Prostate gland (tissue), 2 donors: ENCODE measurements around the gene FUOM. TPM values are rescaled to one million over a fixed set of nuclear protein-coding genes. Genes with fewer than 3 reads are reported as not detected.

ENCODE experiments used
- DNase-seq: peaks from one replicate; pipeline ENCODE4 v3.0.0-alpha.2; 2019; ENCODE audit warnings: low spot score
- H3K27ac ChIP-seq, 2 donors: fragments of 200-600 bp; sonication (generic); 2 replicates each; pipeline ENCODE4 v1.5.1; 2017 to 2019
- H3K27me3 ChIP-seq: fragments of 200-600 bp; sonication (generic); replicated peaks from 2 replicates; pipeline ENCODE4 v1.5.1; 2019; ENCODE audit not compliant: insufficient read depth
- H3K36me3 ChIP-seq, 2 donors: fragments of 200-600 bp; sonication (generic); 1 replicate in 1 of 2; 2 replicates in 1 of 2; pipeline versions ENCODE4 v1.5.1 to v1.8.1; 2017 to 2019
- H3K4me1 ChIP-seq: fragments of 200-600 bp; sonication (generic); replicated peaks from 2 replicates; pipeline ENCODE4 v1.5.1; 2019
- H3K4me3 ChIP-seq, 2 donors: fragments of 200-600 bp; sonication (generic); 2 replicates each; pipeline ENCODE4 v1.5.1; 2017 to 2019
- H3K9me3 ChIP-seq: fragments of 200-600 bp; sonication (generic); 2 replicates; pipeline ENCODE4 v1.5.1; 2017
- POLR2A ChIP-seq: fragments of 450-650 bp; IDR thresholded peaks from one replicate; pipeline ENCODE4 v1.6.1; 2016; ENCODE audit warnings: antibody characterized with exemption, mild to moderate bottlenecking
- POLR2AphosphoS5 ChIP-seq: sonication (generic); formaldehyde crosslinking; IDR thresholded peaks from one replicate; pipeline ENCODE4 v1.6.1; 2017; ENCODE audit warnings: antibody characterized with exemption
- WGBS: methylation state at CpG from one replicate; pipeline ENCODE4 v1.1.5; 2018; 5-methylcytosine and 5-hydroxymethylcytosine counted together
- intact Hi-C: fragments of 100-400 bp; cut with DNase I; formaldehyde crosslinking; loops from one replicate; pipeline ENCODE4 v1.14.2; 2022
- total RNA-seq, 2 donors: library from RNA; depleted of rRNA; stranded (reverse); fragments of >200 nt; gene quantifications; one replicate each; pipeline ENCODE4 v1.1.0, GENCODE V29; 2016
- TF ChIP-seq, protein P1 (sequence below), 4 experiments: fragments of 200-600 bp in 2 of 4; fragments of 450-650 bp in 2 of 4; sonication (generic) in 2 of 4; IDR thresholded peaks; 1 replicate in 3 of 4; 2 replicates in 1 of 4; pipeline ENCODE4 v1.5.1; 2016 to 2019; ENCODE audit warnings: antibody characterized with exemption in 4 of 4, mild to moderate bottlenecking in 2 of 4, moderate library complexity in 2 of 4

Gene FUOM
- total RNA-seq, 2 donors from 2014 or later = 8.7 to 11.4 TPM

DNA sequence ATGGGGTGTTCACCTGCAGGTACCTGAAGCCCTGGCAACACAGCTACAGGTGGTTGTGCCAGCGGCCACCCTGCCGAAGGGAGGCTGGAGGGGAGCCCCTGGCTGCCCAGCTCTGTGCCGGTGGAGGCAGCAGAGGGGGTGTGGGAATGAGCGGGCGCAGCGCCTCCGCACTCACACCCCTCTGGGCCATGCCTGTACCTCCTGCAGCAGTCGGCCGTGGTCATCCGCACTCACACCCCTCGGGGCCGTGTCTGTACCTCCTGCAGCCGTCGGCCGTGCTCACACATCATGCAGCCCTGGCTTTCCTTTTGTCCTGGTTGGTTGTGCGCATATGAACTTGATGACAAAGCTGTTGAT is 47.4 kb downstream of the FUOM start:
- Histone ChIP-seq H3K27ac (no peak overlapping the region), H3K4me1 (peaks cover 6% of the 10 kb centered on the region), H3K9me3 (no peaks in the 10 kb centered on the region), H3K27me3 (no peaks in the 10 kb centered on the region), H3K36me3 (no peaks in the 10 kb centered on the region), H3K4me3 (no peak overlapping the region)
- intact Hi-C loops = no loop called here
- DNase-seq = no peak
- WGBS = 94% methylated on average over 16 of the region's 16 CpGs
- TF ChIP-seq POLR2AphosphoS5 = no peak
- TF ChIP-seq, protein P1, sequence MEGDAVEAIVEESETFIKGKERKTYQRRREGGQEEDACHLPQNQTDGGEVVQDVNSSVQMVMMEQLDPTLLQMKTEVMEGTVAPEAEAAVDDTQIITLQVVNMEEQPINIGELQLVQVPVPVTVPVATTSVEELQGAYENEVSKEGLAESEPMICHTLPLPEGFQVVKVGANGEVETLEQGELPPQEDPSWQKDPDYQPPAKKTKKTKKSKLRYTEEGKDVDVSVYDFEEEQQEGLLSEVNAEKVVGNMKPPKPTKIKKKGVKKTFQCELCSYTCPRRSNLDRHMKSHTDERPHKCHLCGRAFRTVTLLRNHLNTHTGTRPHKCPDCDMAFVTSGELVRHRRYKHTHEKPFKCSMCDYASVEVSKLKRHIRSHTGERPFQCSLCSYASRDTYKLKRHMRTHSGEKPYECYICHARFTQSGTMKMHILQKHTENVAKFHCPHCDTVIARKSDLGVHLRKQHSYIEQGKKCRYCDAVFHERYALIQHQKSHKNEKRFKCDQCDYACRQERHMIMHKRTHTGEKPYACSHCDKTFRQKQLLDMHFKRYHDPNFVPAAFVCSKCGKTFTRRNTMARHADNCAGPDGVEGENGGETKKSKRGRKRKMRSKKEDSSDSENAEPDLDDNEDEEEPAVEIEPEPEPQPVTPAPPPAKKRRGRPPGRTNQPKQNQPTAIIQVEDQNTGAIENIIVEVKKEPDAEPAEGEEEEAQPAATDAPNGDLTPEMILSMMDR (IDR thresholded peaks at IDR 0.05) = no peak
- no peak for TF ChIP-seq POLR2A

DNA sequence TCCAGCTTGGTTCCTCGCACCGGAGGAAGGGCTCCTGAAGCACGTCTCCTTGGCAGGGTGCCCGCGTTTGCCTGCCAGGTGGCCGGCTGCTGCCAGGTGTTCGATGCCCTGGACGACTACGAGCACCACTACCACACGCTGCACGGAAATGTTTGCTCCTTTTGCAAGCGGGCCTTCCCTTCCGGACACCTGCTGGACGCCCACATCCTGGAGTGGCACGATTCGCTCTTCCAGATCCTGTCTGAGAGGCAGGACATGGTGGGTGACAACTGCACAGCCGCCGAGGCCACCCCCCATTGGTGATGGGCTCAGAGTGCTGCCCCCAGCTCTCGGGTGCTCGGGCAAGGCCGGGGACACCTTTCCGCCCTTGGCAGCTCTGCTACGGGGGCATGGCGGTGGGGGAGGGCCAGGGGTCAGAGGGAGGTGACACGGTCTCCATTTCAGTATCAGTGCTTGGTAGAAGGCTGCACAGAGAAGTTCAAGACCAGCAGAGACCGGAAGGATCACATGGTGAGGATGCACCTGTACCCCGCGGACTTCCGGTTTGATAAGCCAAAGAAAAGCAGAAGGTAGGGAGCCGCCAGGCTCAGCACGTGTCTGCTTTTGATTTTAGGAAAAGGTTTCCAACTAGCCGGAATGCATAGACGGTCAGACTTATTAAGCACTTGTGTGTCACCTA is 48.0 kb downstream of the FUOM start:
- intact Hi-C loops = no loop called here
- no peak for TF ChIP-seq POLR2A
- TF ChIP-seq, protein P1 (IDR thresholded peaks at IDR 0.05) = no peak
- TF ChIP-seq POLR2AphosphoS5 = no peak
- 86% methylated on average over 33 of the region's 33 CpGs for WGBS
- Histone ChIP-seq H3K27me3 (no peaks in the 10 kb centered on the region), H3K36me3 (no peaks in the 10 kb centered on the region), H3K4me3 (peak overlapping the region in 1 of 2 donors; percentile 70), H3K27ac (peak overlapping the region; percentile 96 to 98), H3K4me1 (peaks cover 6% of the 10 kb centered on the region), H3K9me3 (no peaks in the 10 kb centered on the region)
- peak; percentile 36 for DNase-seq

DNA sequence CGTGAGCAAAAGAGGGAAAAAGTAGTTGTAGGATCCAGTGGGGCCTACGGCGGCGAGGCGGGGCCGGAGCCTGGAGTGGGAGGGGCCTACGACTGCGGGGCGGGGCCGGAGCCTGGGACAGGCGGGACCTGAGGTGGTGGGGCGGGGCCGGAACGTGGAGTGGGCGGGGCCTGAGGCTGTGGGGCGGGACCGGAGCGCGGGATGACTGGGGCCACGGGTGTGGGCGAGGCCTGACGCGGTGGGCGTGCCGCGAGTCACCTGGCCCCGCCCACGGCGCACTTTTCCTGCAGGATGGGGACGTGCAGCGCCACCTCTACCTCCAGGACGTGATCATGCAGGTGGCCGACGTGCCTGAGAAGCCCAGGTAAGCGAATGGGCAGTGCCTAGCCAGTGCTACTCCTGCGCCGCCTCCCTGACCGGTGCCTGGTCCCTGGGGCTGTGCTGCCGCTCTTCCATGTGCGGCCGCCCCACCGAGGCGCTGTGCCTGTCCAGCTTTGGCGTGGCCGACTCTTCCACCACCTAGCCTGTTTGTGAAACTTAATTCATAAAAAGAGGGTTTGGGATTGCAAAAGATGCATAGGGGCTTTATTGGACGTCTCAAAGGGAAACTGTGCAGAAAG is 48.6 kb downstream of the FUOM start:
- no peaks in the 10 kb centered on the region for H3K27me3 ChIP-seq
- peak; percentile 95 for DNase-seq
- WGBS = 24% methylated on average over 46 of the region's 46 CpGs
- TF ChIP-seq POLR2A (peak; percentile 31), POLR2AphosphoS5 (peak; percentile 58)
- TF ChIP-seq, protein P1 (IDR thresholded peaks at IDR 0.05) = peak in 1 of 4 experiments; percentile 15
- H3K27ac ChIP-seq = peak overlapping the region; percentile 96 to 98
- H3K9me3 ChIP-seq = no peaks in the 10 kb centered on the region
- intact Hi-C loops = no loop called here
- H3K4me3 ChIP-seq = peak overlapping the region; percentile 70 to 96
- H3K4me1 ChIP-seq = peaks cover 6% of the 10 kb centered on the region
- H3K36me3 ChIP-seq = no peaks in the 10 kb centered on the region

DNA sequence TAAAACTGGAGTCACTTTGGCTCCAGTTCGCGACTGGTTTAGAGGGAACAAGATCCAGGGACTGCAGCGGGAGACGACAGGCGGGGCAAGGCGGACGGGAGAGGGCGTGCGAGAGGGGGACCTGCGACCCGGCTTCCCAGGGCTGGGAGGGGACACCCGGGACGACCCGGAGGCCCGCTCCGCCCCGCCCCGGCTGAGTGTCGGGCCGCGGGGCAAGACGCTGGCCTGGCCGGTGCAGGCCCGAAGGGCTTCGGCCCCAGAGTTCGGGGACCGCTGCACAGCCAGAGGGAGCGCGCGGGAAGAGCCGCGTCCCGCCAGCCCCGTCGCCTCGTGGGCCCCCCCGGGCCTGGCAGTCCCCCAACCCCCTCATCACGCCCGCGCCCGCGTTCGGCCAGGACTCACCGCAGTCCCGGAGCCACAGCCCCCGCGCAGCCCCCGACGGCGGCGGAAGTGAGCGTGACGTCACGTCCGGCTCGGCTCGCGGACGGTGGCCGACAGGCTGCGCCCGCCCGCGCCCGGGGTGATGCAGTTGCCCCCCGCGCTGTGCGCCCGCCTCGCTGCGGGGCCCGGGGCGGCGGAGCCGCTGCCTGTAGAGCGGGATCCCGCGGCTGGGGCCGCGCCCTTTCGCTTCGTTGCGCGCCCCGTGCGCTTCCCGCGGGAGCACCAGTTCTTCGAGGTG is 49.3 kb downstream of the FUOM start, which contains the start of the genes TUBGCP2 and ZNF511:
Gene TUBGCP2 (minus strand): TSS at position 452 of the 679 bp plus-strand sequence. CDS start 5,931 bp downstream, outside the sequence.
Gene ZNF511 (plus strand): TSS at position 494 of the 679 bp plus-strand sequence. CDS start 30 bp downstream, at position 524.
- H3K4me1 ChIP-seq = peaks cover 6% of the 10 kb centered on the region
- peak; percentile 77 for DNase-seq
- peak within 1 kb of the TSS; percentile 70 to 96 for H3K4me3 ChIP-seq
- H3K27ac ChIP-seq = peak within 1 kb of the TSS; percentile 96 to 98
- intact Hi-C loops = no loop called here
- no peaks in the 10 kb centered on the region for H3K27me3 ChIP-seq
- under 1% methylated on average over 47 of the region's 89 CpGs for WGBS
- H3K9me3 ChIP-seq = no peaks in the 10 kb centered on the region
- H3K36me3 ChIP-seq = no peaks in the 10 kb centered on the region
- TF ChIP-seq, protein P1 (IDR thresholded peaks at IDR 0.05) = peak in 2 of 4 experiments; percentile 13 to 27
- no peak for TF ChIP-seq POLR2AphosphoS5
- TF ChIP-seq POLR2A = peak; percentile 65
